Body of pancreas (tissue), 4 donors: ENCODE data around the gene PSIP1. TPM values are rescaled to one million over a fixed set of nuclear protein-coding genes. Genes with fewer than 3 reads are reported as not detected.
A peak's percentile ranks its signal among the peaks of the same experiment; 100 is the strongest.

Source experiments
- ATAC-seq: fragments of 150-250 bp; one replicate; pipeline ENCODE4 v1.9.1; 2016
- DNase-seq, 4 donors: peaks; one replicate each; pipeline ENCODE4 v3.0.0-alpha.2; 2019
- H3K27ac ChIP-seq, 4 donors: fragments of 200-600 bp; sonication (generic); 1 replicate in 3 of 4; 2 replicates in 1 of 4; pipeline versions ENCODE4 v1.5.1 to v1.6.1; 2016 to 2019; ENCODE audit warnings: mild to moderate bottlenecking in 1 of 4, mixed read lengths in 1 of 4, moderate library complexity in 1 of 4
- H3K27me3 ChIP-seq, 2 donors: fragments of 200-600 bp; sonication (generic); one replicate each; pipeline ENCODE4 v1.6.0; 2016; ENCODE audit warnings: mild to moderate bottlenecking in 1 of 2
- H3K36me3 ChIP-seq, 2 donors: fragments of 200-600 bp; sonication (generic); replicated peaks in 1 of 2; 2 replicates each; pipeline ENCODE4 v1.5.1; 2016; ENCODE audit warnings: low read depth in 2 of 2; ENCODE audit not compliant: insufficient read depth in 1 of 2
- H3K4me1 ChIP-seq: fragments of 200-600 bp; sonication (generic); one replicate; pipeline ENCODE4 v1.6.0; 2016
- H3K4me3 ChIP-seq, 2 donors: fragments of 200-600 bp; sonication (generic); 1 replicate in 1 of 2; 2 replicates in 1 of 2; pipeline ENCODE4 v1.5.1; 2016 to 2019
- H3K9me3 ChIP-seq, 3 donors: fragments of 200-600 bp; sonication (generic); 1 replicate in 2 of 3; 2 replicates in 1 of 3; pipeline ENCODE4 v1.5.1; 2016
- CTCF ChIP-seq, 7 experiments: fragments of 450-650 bp in 4 of 7; fragments of 200-600 bp in 3 of 7; sonication (generic) in 3 of 7; IDR thresholded peaks; one replicate each; pipeline ENCODE4 v1.5.1; 2016 to 2019; ENCODE audit warnings: antibody characterized with exemption in 7 of 7
- POLR2A ChIP-seq, 3 donors: fragments of 450-650 bp; IDR thresholded peaks; one replicate each; pipeline ENCODE4 v1.6.1; 2016; ENCODE audit warnings: antibody characterized with exemption in 3 of 3, mild to moderate bottlenecking in 2 of 3
- WGBS, 2 donors: methylation state at CpG; one replicate each; pipeline ENCODE4 v1.1.5; 2017; 5-methylcytosine and 5-hydroxymethylcytosine counted together
- intact Hi-C: fragments of 100-400 bp; cut with DNase I; formaldehyde crosslinking; loops from one replicate; pipeline ENCODE4 v1.15.1; 2023
- total RNA-seq, 2 donors: library from RNA; depleted of rRNA; stranded (reverse); fragments of >200 nt; gene quantifications; one replicate each; pipeline ENCODE4 v1.1.0, GENCODE V29; 2016

The PSIP1 gene
- total RNA-seq: 10 to 100 TPM; 21.5 to 25.7 TPM

DNA sequence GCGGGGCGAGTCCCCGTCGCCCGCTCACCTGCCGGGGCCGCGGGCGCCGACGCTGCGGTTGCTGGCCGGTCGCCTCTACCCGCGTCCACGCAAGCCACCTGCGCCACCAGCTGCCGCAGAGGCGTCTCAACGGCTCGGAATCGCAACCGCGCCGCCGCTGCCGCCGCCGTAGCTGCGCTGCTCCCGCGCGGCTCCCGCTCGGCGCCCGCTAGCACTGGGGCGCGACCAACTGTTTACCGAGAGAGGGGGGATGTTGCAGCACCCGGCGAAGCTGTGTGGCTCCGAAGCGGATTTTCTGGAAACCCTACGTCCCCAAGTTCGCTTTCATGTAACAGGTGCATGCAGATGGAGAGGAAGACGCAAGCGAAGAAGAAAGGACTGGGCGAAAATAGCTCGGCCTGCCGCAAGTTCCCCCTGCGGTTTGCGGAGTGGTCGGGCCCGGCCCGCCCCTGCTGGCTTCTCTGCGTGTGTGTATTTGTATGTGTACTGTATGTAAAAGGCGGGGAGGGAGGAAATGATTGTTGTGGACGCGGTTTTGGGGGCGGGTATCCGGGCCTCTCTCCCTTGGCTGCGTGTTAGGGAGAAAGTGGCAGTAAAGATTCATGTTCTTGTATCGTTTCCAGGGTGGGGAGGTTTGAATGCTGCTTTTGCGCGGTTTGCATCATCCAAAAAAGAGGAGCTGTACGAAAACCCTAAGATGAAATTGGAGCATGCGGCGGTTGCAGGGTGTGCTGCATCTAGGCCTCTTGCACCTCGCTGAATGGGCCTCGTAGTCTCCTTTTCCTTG lies at the start of gene PSIP1:
Gene PSIP1 (minus strand): TSS at position 182 of the 787 bp plus-strand sequence. CDS start 782 bp downstream, outside the sequence.
- Histone ChIP-seq H3K4me3 (peak within 1 kb of the TSS; percentile 74 to 98), H3K27me3 (no peaks in the 10 kb centered on the region), H3K36me3 (no peaks in the 10 kb centered on the region), H3K9me3 (no peaks in the 10 kb centered on the region), H3K27ac (peak within 1 kb of the TSS; percentile 80 to 93 (median 88)), H3K4me1 (peaks cover 11% of the 10 kb centered on the region)
- DNase-seq: peak; percentile 58 to 74 (median 72)
- TF ChIP-seq POLR2A (IDR thresholded peaks at IDR 0.05) (peak; percentile 59 to 62 (median 62)), CTCF (IDR thresholded peaks at IDR 0.05) (peak in 4 of 7 experiments; percentile 23 to 59 (median 39))
- 0% methylated on average over 31 to 72 of the region's 72 CpGs for WGBS, 2 donors
- ATAC-seq: peak; percentile 94
- intact Hi-C loops: no loop called here

- Histone ChIP-seq H3K27me3 (no peaks in the 10 kb centered on the region), H3K36me3 (no peaks in the 10 kb centered on the region), H3K4me3 (peak overlapping the region; percentile 80 to 81), H3K9me3 (no peaks in the 10 kb centered on the region), H3K4me1 (peaks cover 8% of the 10 kb centered on the region), H3K27ac (peak overlapping the region in 3 of 4 donors; percentile 65 to 85 (median 85))
- peak; percentile 7 for ATAC-seq
- intact Hi-C loops: no loop called here
- TF ChIP-seq POLR2A (IDR thresholded peaks at IDR 0.05): no peak
- TF ChIP-seq CTCF (IDR thresholded peaks at IDR 0.05): no peak
- whole genome bisulfite sequencing, 2 donors: 0 to 1% methylated on average over 12 to 13 of the region's 13 CpGs
- peak in 1 of 4 donors; percentile 2 for DNase-seq
These were observed 42.7 kb upstream of the PSIP1 start for GRCh38 chr9:15553528-15553898.

DNA sequence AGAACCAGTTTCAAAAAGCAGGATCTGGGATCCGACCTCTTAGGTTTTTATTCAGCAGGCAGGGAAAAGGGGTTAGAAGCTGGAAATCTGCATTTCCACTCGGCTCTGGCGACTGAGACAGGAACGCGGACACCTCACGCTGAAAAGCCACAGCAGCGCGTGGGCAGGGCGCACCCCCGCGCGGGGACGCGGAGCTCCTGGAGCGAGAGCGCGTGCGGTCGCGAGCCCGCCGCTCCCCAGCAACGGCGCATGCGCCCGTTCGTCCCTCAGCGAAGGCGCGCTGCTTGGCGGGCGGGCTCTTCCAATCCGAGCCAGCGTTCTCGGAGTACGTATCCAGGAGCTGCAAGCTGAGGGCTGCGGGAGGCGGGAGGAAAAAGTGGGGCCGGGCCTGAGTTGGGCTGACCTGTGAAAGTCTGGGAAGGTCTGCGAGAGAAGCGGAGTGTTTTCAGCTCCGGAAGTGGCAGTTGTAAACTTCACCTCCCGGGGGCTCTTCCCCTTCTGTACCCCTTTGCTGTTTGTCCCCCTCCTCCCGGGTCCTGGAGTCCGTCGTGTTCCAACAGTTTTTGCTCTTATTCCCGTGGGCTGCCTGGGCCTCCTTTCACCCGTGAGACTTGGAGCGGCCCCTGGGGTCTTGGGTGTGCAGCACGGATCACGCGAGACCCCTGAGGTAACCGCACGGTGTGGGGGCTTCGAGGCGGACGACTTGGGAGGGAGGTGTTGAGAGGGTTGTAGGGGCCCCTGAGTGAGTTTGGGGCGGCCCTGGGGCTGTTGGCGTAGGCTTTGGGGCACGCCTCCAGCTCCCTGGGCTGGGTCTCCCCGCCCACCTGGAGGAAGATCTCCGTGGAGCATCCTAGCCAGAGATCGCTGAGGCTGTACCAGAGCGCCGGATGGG lies 42.1 kb upstream of the PSIP1 start, which contains the start of gene CCDC171:
Gene CCDC171 (plus strand): TSS at position 408 of the 892 bp plus-strand sequence. CDS start 11,046 bp downstream, outside the sequence.
- TF ChIP-seq POLR2A (IDR thresholded peaks at IDR 0.05) (peak; percentile 76 to 90 (median 85)), CTCF (IDR thresholded peaks at IDR 0.05) (peak in 1 of 7 experiments; percentile 20)
- DNase-seq: peak; percentile 94 to 96 (median 96)
- Histone ChIP-seq H3K36me3 (no peaks in the 10 kb centered on the region), H3K9me3 (no peaks in the 10 kb centered on the region), H3K4me1 (peaks cover 8% of the 10 kb centered on the region), H3K27ac (peak within 1 kb of the TSS; percentile 60 to 85 (median 75)), H3K4me3 (peak within 1 kb of the TSS; percentile 80 to 81), H3K27me3 (no peaks in the 10 kb centered on the region)
- 0 to 1% methylated on average over 6 to 65 of the region's 65 CpGs for WGBS, 2 donors
- ATAC-seq: peak; percentile 96
- intact Hi-C loops: no loop called here

DNA sequence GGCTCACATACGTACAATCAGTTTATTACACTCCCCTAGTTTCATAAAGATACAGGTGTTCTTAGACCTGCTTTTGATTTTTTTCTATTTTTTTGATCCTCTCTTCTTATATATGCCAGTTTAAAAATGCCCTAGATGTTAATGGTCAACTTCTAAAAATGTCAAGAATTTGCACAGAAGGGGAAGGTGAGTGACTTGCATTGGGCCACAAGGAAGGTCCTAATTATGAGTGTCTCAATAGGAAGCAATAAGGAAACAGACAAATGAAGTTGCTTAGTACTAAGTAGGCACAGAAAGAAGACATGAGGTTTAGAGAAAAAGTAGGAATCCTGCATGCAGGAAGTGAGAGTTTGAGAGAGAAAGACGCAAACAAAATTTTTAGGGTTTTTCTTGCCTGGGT lies 38.8 kb upstream of the PSIP1 start:
- Histone ChIP-seq H3K36me3 (no peaks in the 10 kb centered on the region), H3K27ac (no peak overlapping the region), H3K9me3 (no peaks in the 10 kb centered on the region), H3K4me3 (no peak overlapping the region), H3K27me3 (no peaks in the 10 kb centered on the region), H3K4me1 (peaks cover 8% of the 10 kb centered on the region)
- WGBS, 2 donors: 88 to 93% methylated on average over 2 of the region's 2 CpGs
- ATAC-seq: no peak
- no peak for TF ChIP-seq CTCF (IDR thresholded peaks at IDR 0.05)
- TF ChIP-seq POLR2A (IDR thresholded peaks at IDR 0.05): no peak
- intact Hi-C loops: no loop called here
- no peak for DNase-seq
